Coronary artery (tissue), 2 donors: Measurements from ENCODE around the gene NELFCD.

Experiments used
- DNase-seq: peaks from one replicate; pipeline ENCODE4 v3.0.0-alpha.2; 2017; ENCODE audit warnings: low spot score
- H3K27ac ChIP-seq, 2 donors: fragments of 200-600 bp; sonication (generic); one replicate each; pipeline ENCODE4 v1.5.1; 2016 to 2019
- H3K4me3 ChIP-seq: fragments of 200-600 bp; sonication (generic); 2 replicates; pipeline ENCODE4 v1.5.1; 2016; ENCODE audit warnings: mild to moderate bottlenecking, moderate library complexity
- CTCF ChIP-seq: fragments of 200-600 bp; sonication (generic); IDR thresholded peaks from one replicate; pipeline ENCODE4 v1.5.1; 2019; ENCODE audit warnings: antibody characterized with exemption

Gene NELFCD, protein sequence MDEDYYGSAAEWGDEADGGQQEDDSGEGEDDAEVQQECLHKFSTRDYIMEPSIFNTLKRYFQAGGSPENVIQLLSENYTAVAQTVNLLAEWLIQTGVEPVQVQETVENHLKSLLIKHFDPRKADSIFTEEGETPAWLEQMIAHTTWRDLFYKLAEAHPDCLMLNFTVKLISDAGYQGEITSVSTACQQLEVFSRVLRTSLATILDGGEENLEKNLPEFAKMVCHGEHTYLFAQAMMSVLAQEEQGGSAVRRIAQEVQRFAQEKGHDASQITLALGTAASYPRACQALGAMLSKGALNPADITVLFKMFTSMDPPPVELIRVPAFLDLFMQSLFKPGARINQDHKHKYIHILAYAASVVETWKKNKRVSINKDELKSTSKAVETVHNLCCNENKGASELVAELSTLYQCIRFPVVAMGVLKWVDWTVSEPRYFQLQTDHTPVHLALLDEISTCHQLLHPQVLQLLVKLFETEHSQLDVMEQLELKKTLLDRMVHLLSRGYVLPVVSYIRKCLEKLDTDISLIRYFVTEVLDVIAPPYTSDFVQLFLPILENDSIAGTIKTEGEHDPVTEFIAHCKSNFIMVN

DNA sequence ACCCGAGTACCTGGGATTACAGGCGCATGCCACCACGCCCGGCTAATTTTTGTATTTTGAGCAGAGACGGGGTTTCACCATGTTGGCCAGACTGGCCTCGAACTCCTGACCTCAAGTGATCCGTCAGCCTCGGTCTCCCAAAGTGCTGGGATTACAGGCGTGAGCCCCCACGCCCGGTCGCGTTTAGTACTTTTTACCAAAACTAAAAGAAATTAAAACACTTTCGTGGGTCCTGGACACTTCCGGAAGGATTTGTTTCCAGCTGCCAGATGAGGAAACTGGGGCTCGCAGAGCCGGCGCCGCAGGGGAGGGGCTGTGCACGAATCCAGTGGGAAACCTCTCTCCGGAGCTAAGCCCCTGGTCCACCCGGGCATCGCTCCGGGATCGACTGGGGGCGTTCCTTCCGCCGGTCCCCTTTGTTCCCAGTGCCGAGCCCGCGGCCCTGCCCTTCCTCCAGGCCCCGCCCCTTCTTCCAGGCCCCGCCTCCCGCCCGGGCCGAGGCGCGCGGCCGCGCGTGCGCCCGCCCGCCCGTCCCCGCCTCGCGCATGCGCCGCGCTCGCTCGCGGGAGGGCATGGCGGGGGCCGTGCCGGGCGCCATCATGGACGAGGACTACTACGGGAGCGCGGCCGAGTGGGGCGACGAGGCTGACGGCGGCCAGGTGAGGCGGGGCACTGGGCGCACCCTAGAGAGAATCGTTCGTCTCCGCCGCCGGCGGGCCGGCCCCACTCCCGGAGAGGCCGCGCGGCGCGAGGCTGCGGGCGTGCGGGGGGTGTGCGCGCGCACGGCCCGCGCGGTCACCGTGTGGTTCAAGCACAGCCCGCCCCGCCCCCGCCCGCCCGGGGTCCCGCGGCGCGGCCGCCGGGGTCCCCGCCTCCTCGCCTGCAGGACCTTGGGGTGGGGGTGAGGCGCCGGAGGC lies at the start of gene NELFCD:
TSS of gene NELFCD (plus strand) at position 546 of the 917 bp plus-strand sequence. CDS start at position 600, 54 bp downstream.
- Histone ChIP-seq H3K27ac (peak within 1 kb of the TSS; percentile 67 to 93), H3K4me3 (peak within 1 kb of the TSS; percentile 97)
- peak; percentile 87 for DNase-seq
- no peak for TF ChIP-seq CTCF

GRCh38 chr20:58932170-58932569 lies 48.9 kb upstream of the NELFCD start:
- H3K27ac ChIP-seq = no peak overlapping the region
- H3K4me3 ChIP-seq = no peak overlapping the region
- DNase-seq = no peak
- TF ChIP-seq CTCF = no peak

- Histone ChIP-seq H3K27ac (no peak overlapping the region), H3K4me3 (no peak overlapping the region)
- no peak for TF ChIP-seq CTCF
- DNase-seq = no peak
Measured at GRCh38 chr20:58938078-58938477, 43.0 kb upstream of the NELFCD start.

- Histone ChIP-seq H3K4me3 (no peak overlapping the region), H3K27ac (no peak overlapping the region)
- no peak for TF ChIP-seq CTCF
- DNase-seq = no peak
Measured at GRCh38 chr20:58938541-58938940, 42.5 kb upstream of the NELFCD start.

GRCh38 chr20:58941471-58941870 lies 39.6 kb upstream of the NELFCD start:
- no peak for DNase-seq
- H3K4me3 ChIP-seq = no peak overlapping the region
- TF ChIP-seq CTCF = no peak
- H3K27ac ChIP-seq = no peak overlapping the region

DNA sequence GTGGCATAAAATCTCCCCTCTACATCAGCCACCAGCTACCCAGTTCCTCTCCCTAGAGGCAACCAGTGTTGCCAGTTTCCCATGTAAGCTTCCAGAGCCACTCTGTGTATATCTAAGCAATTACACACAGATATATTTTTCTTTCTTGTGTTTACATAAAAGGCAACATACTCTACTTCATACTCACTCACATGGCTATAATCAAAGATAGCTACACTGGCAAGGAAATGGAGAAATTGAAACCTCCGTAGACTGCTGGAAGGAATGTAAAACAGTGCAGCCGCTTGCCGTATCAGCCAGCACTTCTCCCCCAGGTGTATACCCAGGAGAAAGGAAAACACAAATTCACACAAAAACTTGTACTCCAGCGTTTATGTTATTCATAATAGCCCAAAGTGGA lies 38.5 kb upstream of the NELFCD start:
- H3K27ac ChIP-seq = no peak overlapping the region
- TF ChIP-seq CTCF = no peak
- no peak overlapping the region for H3K4me3 ChIP-seq
- no peak for DNase-seq
